Measurements from ENCODE around the gene TNFRSF12A. TPM values are rescaled to one million over a fixed set of nuclear protein-coding genes. Genes with fewer than 3 reads are reported as not detected.

The TNFRSF12A gene
- total and polyA plus RNA-seq, 10 of the 15 experiments (the other 5 are each of a cell fraction or from before 2014, with no cell fraction given) = 0.35 to 1.7 (median 1.2) TPM; not detected in 2

GRCh38 chr16:2980227-2981176 lies 39.7 kb upstream of the TNFRSF12A start, which contains the start of gene PKMYT1:
TSS of gene PKMYT1 (minus strand) at chr16:2980446. CDS start at chr16:2979657, 789 bp downstream.
- peak within 1 kb of the TSS; percentile 88 for H3K4me2 ChIP-seq (ENCODE audit: control insufficient read depth, insufficient read depth)
- RAD21 ChIA-PET (ENCODE audit: unreplicated experiment) = interaction anchor here (0.9 to 2.4 kb wide), 4 partner anchors 11 to 53 kb away, joined by 3 to 6 read pairs (median 4); partner anchors contain the start of genes KREMEN2 and PAQR4
- POLR2A ChIA-PET = interaction anchor here (0.6 to 2.9 kb wide), 7 partner anchors 8 to 150 kb away, joined by 3 to 18 read pairs (median 4); partner anchors contain the start of genes FLYWCH1, PAQR4 and ZG16B
- peaks cover 11% of the 10 kb centered on the region for H3K79me2 ChIP-seq (ENCODE audit: control insufficient read depth, insufficient read depth, low read length)
- in situ Hi-C loops (cut with MboI) (no loop called here), intact Hi-C loops (cut with micrococcal nuclease; ENCODE audit: unreplicated experiment) (loop anchor here (5.0 kb wide), 2 partner anchors 53 to 73 kb away; no protein-coding TSS in a partner anchor)
- DNase-seq (ENCODE audit: low read depth, low spot score) (peak; percentile 61), FAIRE-seq (peak; percentile 64), ATAC-seq (peak; percentile 89)
- BruUV-seq (replicated peaks) = TSS peak; percentile 94
- no peaks in the 10 kb centered on the region for H4K20me1 ChIP-seq (ENCODE audit: control insufficient read depth, insufficient read depth)
- H3K9ac ChIP-seq (ENCODE audit: control insufficient read depth, insufficient read depth, low read length) = peak within 1 kb of the TSS; percentile 93
- SMC1A ChIA-PET (ENCODE audit: uncharacterized antibody, unreplicated experiment) = interaction anchor here (0.9 kb wide), 1 partner anchor 54 kb away, joined by 4 read pairs; no protein-coding TSS in a partner anchor
- H3K9me3 ChIP-seq (replicated peaks; ENCODE audit: control insufficient read depth, insufficient read depth, low read length) = no peaks in the 10 kb centered on the region
- peak within 1 kb of the TSS; percentile 74 for H3K4me3 ChIP-seq
- WGBS (ENCODE audit: insufficient coverage, insufficient replicate concordance, low lambda C conversion rate, missing lambda C conversion rate) = 4% methylated on average over 67 of the region's 91 CpGs
- H3K27me3 ChIP-seq (replicated peaks in 1 of 2; ENCODE audit: control insufficient read depth in 2 of 2, insufficient read depth in 2 of 2, low read length in 1 of 2) = no peaks in the 10 kb centered on the region
- peak within 1 kb of the TSS; percentile 88 for H3K27ac ChIP-seq (ENCODE audit: control insufficient read depth, insufficient read depth)
- H3K36me3 ChIP-seq (ENCODE audit: control insufficient read depth in 2 of 2, insufficient read depth in 2 of 2, low read length in 1 of 2) = peaks cover 0 to 3% of the 10 kb centered on the region in 2 experiments; a peak in 2 of 4 replicates
- peaks cover 7% of the 10 kb centered on the region for H3K4me1 ChIP-seq (ENCODE audit: control insufficient read depth, insufficient read depth, low read length)
- CTCF ChIA-PET = interaction anchor here (0.5 to 1.9 kb wide), 11 partner anchors 9 to 130 kb away, joined by 3 to 7 read pairs (median 5); partner anchors contain the start of gene KREMEN2
- peak within 1 kb of the TSS; percentile 90 for H2AFZ ChIP-seq (ENCODE audit: control insufficient read depth, low read depth, low read length)
- TF ChIP-seq SMAD5 (IDR thresholded peaks at IDR 0.05; ENCODE audit: low read depth) (peak; percentile 87), TCF3 (IDR thresholded peaks at IDR 0.05; ENCODE audit: borderline replicate concordance, insufficient read depth, low read depth, low read length) (peak; percentile 58; the same call in 1 of the 2 replicates), HSF1 (IDR thresholded peaks at IDR 0.05; ENCODE audit: low read depth, low read length) (no peak), PAX5 (IDR thresholded peaks at IDR 0.05; ENCODE audit: borderline replicate concordance, low read depth, low read length) (peak; percentile 40; the same call in 1 of the 2 replicates), FOXK2 (IDR thresholded peaks at IDR 0.05) (no peak), SMARCA5 (IDR thresholded peaks at IDR 0.05) (0 out of 2 replicates have a peak, but pooled peaks have one; percentile 41), PKNOX1 (IDR thresholded peaks at IDR 0.05) (no peak), BCL3 (IDR thresholded peaks at IDR 0.05; ENCODE audit: borderline replicate concordance, insufficient read depth, low read depth, low read length, poor library complexity, severe bottlenecking) (no peak), RELB (IDR thresholded peaks at IDR 0.05; ENCODE audit: low read depth) (peak; percentile 70), IKZF1 (conservative IDR thresholded peaks at IDR 0.05) (peak; percentile 87), MTA2 (IDR thresholded peaks at IDR 0.05; ENCODE audit: low read depth) (no peak), POLR2AphosphoS2 (IDR thresholded peaks at IDR 0.05; ENCODE audit: low read depth, low read length) (peak; percentile 79), FOS (IDR thresholded peaks at IDR 0.05; ENCODE audit: borderline replicate concordance, extremely low read depth, insufficient read length) (no peak), MAX (IDR thresholded peaks at IDR 0.05; ENCODE audit: low read depth, low read length) (peak; percentile 46; the same call in 1 of the 2 replicates), RELA (IDR thresholded peaks at IDR 0.05; ENCODE audit: borderline replicate concordance, partially characterized antibody) (no peak), DPF2 (IDR thresholded peaks at IDR 0.05) (peak; percentile 67; the same call in 1 of the 2 replicates)
